Eye (tissue), 1 donor: Measurements from ENCODE around the gene SCN2A.
A peak's percentile ranks its signal among the peaks of the same experiment; 100 is the strongest.

Experiments
- DNase-seq: peaks from one replicate; pipeline ENCODE4 v3.0.0-alpha.2; 2015

The SCN2A gene

DNA sequence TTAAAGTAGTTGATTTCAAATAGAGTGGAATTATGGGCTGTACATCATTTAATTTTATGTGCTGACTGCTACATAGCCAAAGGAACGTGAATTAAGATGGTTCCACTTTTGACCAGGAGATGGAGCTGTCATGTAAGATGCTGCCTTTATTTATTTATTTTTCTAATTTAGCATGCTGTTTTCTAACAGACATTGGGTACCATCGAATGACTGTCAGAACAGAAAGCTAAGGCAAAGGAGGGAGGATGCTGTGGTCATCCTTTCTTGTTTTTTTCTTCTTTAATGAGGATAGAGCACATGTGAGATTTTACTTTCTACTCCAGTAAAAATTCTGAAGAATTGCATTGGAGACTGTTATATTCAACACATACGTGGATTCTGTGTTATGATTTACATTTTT is at the start of gene SCN2A:
Gene SCN2A (plus strand): TSS at position 185 of the 400 bp plus-strand sequence. CDS start 56,410 bp downstream, outside the sequence.
- peak; percentile 83 for DNase-seq

DNA sequence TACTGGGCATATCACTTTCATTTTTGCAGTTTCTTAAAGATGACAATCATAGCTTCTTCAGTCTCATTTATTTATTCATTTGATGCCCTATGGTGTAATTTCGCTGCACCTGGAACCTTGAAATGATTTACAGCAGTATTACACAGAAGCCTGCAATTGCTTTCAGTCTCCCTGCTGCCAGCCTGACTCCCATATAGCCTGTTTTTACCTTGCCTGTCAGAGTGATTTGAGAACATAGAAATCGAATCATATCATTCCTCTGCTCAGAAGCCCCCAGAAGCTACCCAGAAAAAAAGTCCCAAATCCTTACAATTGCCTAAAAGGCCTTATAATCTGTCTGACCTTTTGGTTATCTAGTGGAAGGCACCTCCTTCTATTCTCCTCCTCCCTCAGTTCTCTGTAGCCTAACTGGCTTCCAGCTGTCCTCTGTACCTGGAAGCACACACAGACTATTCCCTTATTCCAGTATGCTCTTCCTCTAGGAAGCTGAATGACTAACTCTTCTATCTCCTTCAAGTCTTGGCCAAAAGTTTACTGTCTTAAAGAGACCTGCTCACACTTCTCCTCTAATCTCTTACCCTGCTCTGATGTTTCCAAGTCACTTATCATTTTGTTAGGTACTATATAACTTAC is 48.0 kb upstream of the SCN2A start:
- no peak for DNase-seq

DNA sequence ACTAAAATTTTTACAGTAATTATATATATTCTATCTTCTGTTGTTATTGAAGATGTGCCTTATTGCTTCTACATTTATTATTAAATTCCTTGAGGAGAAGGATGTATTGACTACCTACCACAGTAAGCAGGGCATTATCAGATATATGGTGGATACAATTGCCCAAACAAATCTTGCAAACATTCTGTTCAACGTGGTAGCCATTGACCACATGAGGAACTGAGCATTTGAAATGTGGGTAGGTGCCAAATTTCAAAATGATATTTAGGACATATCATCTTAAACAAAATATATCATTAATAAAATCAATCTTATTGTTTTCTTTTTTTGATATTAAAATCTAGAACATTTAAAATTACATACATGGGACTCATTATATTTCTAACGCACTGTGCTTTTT is 46.5 kb upstream of the SCN2A start:
- no peak for DNase-seq

DNA sequence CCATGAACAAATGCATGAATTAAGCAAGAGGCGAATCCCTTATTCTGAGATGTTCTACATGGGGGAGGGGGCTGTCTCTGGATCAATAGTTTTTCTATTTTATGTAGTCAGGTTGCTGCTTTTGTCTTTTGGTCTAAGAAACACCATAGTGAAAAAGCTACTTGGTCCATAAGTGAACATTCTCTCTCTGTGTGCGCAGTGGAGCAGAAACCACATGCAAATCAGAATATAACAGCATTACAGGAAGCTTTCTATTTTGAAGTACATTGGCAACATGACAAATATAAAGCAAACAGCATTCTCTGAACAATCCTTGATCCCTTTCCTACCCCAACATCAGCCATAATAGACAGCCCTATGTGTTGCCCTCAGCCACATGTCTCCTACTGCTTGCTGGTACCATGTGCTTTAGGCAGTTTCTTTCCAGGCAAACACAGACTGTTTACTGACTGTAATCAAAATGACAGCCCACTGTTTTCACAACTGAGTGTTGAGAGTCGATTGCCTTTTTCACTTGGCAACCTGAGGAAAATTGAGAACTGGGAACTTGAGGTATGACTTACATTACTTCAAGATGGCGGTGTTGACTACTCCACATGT is 45.9 kb upstream of the SCN2A start:
- no peak for DNase-seq

DNA sequence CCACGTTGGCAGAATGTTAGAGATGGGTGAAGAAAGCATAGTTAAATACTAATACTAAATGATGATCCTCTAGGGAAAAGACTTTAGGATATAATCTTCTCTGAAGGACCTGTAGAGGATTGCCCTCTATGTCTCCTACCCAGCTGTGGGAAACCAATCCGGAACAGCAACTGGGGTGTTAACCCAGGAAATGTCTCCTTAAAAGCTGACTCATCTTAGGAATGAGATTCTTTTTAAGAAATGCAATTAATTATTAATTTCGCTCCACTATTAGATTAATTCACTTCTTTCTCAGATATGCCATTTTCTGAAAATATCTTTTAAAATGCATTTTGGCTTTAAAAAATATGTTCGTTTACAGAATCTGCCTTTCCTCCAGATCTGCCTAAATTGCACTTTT is 42.8 kb upstream of the SCN2A start:
- DNase-seq, result no peak

DNA sequence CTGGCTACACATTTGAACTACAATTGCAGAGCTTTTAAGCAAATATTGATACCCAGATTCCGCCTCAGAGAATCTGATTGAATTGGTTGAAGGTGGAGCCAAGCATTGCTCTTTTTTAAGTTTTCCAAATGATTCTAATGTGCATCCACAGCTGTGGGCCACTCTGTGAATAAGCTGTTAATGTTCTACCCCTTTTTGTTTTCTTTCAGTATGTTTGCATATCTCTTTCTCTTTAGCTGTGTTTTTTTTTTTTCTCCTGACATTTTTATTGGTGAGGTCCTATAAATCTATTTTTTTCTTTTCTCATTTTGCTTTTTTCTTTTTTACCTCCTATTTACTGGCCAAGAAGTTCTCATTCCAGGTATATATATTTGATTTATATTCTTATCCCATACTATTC is 41.9 kb upstream of the SCN2A start:
- no peak for DNase-seq

DNA sequence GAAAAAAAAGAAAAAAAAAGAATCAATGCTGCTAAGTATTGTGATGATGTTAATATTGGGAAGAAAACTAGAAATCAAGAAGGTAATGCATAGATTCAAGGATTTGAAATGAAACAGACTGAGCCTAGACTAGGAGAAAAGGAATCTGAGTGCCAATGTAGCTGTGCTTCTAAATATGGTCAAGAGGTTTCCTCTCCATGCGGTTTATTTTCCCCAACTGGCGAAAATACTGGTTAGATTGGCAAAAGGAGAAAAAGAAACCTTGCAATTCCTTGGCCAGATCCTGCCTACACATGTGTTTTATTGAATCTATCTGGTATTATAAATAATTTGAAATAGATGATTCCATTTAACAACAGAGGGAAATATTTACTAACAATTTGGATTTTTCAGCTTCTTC is 41.0 kb upstream of the SCN2A start:
- DNase-seq, result no peak

DNA sequence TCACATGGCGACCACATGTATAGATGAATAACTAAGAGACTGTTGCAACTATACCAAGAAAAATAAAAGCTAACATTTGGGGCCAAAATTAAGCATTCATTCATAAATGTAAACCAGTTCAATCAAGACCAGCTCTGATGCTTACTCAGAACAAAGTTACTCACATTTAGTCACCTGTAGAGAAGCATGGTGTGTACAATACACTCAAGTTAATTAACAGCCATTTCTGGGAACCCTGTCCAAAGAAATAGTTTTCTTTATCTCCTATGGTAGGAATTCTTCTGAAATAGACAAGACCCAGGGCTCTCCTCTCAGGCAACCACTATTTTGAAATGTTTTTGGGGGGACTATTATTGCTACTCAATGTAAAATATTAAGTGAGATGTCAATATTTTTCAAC is 37.0 kb upstream of the SCN2A start:
- DNase-seq, result no peak

DNA sequence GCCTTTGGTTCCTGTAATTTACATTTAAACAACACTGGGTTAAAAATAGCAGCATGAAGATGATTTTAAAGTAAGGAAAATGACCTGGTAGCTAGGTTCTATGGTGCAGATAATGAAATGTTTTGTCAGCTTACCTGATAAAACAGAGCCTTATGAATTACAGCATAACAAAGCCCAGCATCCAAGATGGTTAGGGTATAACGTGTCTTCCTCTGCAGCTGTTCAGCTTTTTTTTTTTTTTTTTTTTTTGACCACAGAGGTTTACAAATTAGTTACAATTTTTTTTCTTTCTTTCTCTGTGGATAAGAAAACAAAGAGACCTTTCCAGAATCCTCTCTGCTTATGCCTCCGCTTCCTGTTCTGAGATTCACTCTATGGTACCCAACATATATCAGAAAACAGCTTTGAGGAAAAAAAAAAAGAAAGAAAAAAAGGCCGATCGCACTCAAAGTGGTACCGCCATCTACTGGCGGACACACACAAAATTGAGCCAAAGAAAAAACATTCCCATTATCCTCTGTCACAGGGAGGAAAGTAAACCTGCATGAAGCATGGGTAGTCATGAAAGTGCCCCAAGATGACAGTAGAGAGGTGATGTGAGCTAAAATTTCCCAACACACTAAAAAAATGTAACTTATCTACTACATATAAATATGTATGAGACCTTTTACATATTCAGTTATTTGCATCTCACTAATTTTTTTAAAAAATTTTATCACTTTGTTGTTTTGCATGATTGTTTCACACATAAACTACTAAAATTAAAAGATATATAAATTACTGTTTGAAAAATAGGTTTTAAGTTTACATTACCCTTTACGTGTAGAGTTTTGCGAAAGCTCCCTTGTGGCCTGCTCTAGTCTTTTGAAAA is 35.3 kb upstream of the SCN2A start, which contains the start of gene SCN3A:
Gene SCN3A (minus strand): TSS at position 362 of the 871 bp plus-strand sequence. CDS start 27,656 bp downstream, outside the sequence.
- DNase-seq, result peak; percentile 88

DNA sequence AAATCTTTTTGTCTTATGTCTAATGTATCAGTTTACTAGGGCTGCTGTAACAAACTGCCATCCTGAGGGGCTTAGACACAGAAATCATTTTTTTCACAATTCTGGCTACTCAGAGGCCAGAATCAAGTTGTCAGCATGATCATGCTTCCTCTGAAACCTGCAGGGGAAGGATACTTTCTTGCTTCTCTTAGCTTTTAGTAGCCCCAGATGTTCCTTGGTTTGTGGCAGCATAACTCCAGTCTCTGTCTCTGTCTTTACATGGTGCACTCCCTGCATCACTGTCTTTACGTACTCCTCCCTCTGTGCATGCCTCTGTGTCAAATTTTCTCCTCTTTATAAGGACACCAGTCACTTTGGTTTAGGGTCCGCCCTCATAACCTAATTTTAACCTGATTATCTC is 33.3 kb upstream of the SCN2A start:
- DNase-seq, result no peak

DNA sequence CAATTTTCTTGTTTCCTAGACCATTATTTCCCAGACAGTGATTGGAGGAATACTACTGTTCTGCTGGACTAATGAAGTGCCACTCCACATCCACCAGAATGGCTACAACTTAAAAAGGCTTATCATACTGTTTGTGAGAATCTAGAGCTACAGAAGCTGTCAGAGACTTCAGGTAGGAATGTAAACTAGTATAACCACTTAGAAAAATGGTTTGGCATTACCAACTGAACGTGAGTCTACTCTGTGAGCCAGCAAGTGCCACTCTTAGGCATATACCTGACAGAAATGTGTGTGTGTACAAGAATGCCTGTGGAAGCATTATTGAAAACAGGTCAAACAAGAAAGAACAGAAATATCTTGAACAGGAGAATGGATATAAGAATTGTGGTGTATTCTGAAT is 31.1 kb upstream of the SCN2A start:
- DNase-seq, result no peak

DNA sequence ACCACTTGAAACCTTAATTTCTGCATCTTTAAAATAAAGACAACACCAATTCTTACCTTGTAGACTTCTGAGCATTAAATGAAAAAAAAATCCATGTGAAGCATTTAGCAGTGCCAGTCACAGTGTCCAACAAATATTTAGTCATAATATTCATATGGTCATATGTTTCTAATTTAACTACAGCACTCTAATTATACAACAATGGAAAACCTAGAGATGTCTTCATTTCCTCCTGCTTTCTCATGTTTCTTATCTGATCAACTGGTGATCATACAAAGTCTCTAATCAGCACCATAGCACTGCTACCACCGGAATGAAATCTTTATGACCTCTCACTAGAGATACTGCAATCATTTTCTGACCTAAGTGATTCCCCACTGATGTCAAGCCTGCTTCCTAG is 25.1 kb upstream of the SCN2A start:
- DNase-seq, result no peak

DNA sequence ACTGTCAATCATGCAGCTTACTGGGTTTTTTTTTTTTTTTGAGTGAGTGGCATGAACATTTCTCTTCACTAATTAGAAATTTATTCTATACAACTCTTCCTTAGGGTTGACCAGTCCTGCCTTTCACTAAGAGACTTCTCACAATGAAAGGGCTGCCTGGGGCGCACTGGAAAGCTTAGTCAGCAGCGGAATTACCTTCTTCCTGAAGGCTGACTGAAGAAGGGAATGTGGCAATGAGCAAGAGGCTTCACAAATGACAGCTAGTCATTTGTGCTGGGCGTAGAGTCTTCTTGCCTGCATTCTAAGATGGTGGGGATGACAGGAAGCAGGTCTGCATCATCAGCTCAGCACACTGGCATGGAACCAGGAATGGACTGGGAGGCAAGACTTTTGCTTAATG is 19.7 kb upstream of the SCN2A start:
- peak; percentile 59 for DNase-seq

DNA sequence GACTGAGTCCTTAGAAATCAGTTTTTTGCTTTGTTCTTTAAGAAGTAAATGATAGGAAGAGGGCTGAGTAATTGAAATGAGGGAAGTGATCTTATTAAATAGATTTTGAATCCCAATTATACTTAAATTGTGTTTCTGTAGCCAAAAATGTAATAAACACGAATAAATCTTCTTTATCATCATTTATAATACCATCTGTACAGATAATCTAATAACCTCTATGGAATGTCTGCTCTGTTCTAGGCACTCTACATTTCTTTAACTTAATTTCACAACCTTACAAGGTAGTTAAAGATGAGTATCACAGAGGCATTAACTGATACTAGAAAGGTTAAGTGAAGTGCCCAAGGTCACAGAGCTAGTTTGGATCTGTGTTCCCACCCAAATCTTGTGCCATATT is 14.3 kb upstream of the SCN2A start:
- DNase-seq, result no peak

DNA sequence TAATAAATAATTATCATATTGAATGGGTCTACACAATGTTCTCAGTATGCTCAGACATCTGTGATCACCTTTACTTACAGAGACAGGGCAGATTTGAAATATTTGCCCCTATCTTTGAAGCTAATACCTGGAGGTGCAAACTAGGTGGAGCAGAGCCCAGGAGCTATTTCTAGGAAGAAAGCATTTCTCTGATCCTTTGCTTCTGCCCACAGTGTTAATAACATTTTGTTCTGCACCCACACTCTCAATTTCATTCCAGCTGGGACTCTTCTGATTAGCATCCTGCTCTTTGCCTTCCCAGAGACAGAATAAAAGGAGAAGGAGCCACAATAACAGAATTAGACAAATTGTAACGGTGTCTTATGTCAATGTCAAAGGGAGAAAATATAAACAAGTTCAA is 11.6 kb upstream of the SCN2A start:
- no peak for DNase-seq

DNA sequence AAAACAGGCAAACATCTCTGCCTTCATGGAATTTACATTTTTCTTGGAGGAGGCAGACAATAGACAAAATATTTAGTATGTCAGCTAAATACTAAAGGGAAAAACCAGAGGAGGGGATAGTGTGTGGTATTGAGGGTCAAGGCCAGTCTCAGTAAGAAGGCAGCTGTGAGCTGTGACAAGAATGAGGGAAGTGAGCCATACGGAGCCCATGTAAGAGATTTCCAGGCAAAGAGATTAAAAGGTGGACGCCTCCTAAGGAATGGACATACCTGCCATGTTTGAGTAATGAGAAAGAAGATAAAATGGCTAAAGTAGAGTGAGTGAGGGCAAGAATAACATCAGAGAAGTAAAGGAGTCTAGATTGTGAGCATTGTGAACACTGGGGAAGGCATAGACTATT is 2.2 kb upstream of the SCN2A start:
- DNase-seq, result no peak

DNA sequence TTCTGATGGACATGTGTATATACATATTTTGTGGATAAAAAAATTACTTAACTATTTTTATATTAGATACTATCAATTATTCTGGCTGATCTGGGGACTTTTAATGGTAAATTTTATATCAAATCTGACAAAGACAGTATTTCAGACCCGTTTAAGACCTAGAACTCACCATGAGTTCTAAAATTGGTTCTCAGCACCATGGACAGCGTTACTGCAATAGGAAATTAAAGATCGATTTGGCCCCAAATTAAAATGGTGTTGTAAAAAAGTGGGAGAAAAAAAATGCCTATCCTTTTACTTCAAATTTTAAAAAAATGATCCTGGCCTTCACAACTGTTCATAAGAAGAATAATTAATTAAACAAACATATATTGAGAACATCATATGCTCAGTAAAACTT is 919 bp upstream of the SCN2A start:
- peak; percentile 69 for DNase-seq

DNA sequence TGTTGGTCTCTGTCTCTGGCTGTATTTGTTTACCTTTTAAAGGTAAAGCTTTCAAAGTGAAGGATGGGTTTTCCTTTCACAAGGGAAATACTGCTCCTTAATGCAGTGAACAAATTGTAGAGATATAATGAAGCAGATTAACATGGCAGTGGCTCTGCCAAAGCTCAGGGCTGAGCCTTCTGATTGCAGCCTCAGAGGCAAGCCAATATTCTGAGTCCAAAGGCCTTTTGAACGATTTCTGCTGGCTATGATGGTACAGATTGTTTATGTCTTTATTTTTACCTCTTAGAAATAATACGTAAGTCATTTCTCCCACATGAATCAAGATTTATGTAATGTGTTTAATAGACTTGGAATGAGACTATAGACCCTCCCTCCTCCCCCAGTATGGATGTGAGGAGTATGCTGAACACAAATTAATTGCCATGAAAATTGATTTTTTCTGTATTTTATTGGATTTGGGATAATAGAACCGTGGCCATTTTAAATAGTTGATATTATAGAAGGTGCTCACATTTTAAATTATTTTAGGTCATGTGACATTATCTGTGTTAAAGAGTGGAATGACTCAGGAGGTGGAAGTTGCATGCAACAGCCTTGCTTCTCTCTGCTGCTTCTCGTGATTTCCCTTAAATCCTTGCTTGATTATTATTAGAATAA is 772 bp downstream of the SCN2A start:
- peak; percentile 18 for DNase-seq

DNA sequence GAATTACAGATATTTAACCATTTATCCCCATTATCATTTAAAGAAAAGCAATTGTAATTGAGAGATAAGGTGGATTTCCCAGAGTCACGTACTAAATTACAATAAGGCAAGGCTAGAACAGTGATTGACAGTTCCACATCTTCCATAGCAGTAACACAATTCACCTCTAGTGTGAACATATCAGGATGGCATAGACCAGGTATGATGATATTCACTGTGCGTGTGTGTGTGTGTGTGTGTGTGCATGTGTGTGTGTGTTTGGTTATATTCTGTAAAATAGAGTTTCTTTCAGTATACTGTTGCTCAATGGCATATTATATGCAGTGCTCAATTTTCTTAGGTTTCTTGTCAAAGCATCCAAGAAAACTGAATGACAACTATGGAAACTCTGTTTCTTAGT is 1.7 kb downstream of the SCN2A start:
- DNase-seq, result no peak

DNA sequence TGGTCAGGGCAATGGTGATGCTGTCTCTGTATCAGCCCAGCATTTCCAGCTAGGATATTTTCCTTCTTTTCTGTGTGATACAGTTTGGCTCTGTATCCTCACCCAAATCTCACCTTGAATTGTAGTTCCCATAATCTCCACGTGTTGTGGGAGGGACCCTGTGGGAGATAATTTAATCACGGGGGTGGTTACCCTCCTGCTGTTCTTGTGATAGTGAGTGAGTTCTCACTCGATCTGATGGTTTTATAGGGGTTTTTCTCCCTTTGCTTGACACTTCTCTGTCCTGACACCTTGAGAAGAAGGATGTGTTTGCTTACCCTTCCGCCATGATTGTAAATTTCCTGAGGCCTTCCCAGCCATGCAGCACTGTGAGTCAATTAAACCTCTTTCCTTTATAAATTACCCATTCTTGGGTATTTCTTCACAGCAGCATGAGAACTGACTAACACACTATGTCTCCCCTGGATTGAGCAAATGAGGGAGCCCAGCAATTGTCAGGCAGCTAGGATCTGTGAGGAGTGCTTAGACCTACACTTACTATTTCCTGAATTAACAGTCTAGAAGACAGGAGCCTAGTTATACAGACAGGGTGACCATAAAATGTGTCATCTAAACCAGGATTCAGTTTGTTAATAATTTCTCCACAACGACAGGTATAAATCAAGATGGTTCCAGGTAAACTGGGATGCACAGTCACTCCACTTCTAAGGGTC is 6.0 kb downstream of the SCN2A start:
- no peak for DNase-seq

DNA sequence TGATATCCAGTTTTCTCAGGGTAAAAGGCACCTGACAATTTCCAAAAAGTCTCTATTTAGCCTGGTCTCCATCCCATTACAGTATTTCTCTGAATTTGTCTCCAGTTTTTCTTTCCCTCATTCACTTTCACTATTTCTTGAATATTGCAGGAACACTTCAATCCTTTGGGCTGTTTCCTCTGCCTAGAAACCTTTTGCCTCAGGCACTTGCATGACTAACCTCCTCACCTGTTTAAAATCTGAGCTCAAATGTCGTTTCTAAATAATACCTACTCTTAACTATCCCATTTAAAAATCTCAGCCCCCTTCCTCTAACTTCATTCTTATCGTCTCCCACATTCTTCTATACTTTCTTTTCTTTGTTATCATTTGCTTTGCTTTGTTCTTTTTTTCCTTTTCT is 9.0 kb downstream of the SCN2A start:
- DNase-seq, result no peak

DNA sequence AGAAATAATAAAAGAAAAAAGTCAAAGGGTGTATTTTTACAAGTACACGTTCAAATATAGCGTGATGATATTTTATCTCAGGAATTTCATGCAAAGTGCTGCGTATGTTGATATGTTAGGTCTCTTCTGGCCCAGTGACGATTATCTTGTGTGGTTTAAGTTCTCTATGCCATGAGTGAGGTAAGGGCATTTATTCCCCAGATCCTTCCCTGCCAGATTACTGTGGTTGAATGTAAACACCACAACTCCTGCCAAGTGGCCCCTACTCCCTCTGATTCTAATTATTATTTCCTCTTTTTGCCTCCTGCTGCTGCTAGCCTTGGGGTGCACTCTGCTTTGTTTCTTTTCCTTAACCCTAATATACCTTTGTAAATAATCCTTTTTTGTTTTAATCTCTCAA is 12.2 kb downstream of the SCN2A start:
- no peak for DNase-seq

DNA sequence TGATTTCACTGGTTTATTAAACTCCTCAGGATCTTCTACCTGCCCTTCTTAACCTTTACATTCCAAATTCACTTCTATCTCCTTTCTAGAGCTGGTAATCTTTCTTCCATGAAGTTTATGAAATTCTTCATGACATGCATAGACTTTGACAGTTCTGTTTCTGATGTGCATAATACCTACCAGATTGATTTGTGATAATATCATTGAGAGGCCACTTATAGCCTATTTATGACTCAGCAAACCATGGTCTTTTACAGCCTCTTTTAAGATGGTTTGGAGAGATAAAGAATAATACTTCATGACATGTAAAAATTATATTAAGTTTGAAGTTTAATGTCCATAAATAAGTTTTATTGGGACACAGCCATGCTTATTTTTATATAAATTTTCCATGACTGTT is 14.0 kb downstream of the SCN2A start:
- no peak for DNase-seq
